VCaP (cell line): ENCODE data around the gene PDE10A.
"Not testable (repeated sequence)": the region's sequence is repeated elsewhere in the genome, so short reads cannot be mapped to it uniquely, and the experiment has no call there.

Experiments
- H3K27ac ChIP-seq: fragments of 450-650 bp; 2 replicates; pipeline ENCODE4 v1.5.1; 2017
- CTCF ChIP-seq: fragments of 450-650 bp; conservative IDR thresholded peaks from 2 replicates; pipeline ENCODE4 v1.5.1; 2017; ENCODE audit warnings: mild to moderate bottlenecking, moderate library complexity

Gene PDE10A

DNA sequence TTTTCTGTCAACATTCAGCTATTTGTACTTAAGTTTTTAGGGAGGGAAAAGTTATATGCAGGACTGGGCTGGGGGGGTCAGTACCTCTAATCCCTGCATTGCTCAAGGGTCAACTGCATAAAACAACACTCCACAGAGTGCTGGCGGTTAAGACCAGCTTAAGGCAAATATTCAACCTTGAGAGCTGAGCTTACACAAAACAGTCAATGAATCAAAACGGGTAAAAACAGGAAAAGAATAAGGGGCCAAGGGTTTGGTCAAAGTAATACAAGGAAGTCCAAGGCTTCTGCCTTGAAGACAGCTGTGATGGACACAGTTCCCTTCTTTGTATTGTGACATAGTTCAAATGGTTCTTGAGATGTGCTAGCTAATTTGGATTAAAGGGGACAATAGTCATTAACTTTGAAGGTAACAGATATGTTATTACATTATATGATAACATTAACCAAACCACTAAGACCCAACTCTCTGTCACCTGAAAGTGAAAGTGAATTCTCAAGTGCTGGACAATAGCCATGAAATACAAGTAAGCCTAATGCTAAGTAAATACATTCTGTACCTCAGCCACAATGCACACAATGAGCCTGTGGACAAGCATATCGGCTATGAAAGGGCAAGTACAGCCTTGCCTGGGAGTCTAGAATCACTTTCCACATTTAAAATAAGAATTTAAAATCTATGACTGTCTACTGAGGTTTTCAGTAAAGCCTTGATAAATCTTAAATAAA, 106.8 kb downstream of the PDE10A start:
- no peak for TF ChIP-seq CTCF
- H3K27ac ChIP-seq, result no peak overlapping the region

GRCh38 chr6:165554644-165555043, 108.4 kb downstream of the PDE10A start:
- H3K27ac ChIP-seq, result not testable (repeated sequence)

DNA sequence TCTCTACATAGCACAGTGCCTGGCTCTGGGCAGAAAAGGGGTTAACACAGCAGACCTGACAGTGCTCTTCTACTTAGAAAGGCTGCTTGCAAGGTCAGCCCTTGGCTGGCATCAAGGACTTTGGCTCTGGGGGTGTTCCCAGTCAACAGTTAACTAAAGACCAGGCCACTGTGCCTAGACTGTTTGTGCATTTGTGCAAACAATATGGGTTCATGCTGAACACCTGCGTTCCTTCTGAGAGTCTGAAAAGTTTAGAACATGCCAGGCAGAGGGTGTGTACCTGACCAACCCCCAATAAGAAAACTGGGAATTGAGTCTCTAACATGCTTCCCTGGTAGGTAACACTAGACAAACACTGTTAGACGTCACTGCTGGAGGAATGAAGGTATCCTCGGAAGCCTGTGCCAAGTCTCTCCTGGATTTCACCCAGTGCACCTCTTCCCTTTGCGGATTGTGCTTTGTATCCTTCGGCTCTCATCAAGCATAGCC, 110.7 kb downstream of the PDE10A start:
- TF ChIP-seq CTCF, result no peak
- no peak overlapping the region for H3K27ac ChIP-seq

DNA sequence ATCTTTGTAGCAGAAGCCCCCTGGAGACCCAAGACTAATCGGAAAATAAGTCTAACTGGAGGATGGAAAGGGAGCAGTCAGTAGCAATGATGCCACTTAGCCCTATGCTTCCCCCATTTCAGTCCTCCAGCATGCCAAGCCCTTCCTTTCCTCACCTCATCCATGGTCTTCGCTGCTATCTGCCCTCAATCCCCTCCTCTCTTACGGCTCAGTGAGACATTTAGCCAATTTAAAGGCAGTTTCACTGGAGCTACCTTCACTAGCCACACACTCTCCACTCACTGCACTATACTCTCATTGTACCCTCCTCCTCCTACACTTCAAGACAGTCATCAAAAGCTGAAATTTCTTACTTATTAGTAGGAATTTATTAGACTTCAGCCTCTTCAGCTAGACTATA, 111.2 kb downstream of the PDE10A start:
- no peak for TF ChIP-seq CTCF
- H3K27ac ChIP-seq, result no peak overlapping the region

DNA sequence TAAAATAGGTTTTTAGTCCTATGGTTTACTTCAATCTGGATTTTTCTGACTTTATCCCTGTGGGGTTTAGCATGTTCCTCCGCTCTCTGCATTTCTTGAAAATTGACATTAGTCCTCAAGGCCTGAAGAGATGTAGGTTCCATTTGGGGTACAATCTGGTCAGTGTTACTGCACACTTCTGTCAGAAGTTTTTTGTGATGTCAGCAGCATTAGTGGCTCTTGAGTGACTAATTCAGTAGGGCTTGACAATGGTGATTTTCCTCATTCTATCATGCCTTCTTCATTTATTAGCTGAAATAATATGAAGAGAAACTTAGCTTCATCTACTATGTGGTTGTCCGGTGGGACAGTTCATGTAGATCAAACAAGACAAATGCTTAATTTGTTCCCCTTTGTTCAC, 114.6 kb downstream of the PDE10A start:
- TF ChIP-seq CTCF, result no peak
- no peak overlapping the region for H3K27ac ChIP-seq

DNA sequence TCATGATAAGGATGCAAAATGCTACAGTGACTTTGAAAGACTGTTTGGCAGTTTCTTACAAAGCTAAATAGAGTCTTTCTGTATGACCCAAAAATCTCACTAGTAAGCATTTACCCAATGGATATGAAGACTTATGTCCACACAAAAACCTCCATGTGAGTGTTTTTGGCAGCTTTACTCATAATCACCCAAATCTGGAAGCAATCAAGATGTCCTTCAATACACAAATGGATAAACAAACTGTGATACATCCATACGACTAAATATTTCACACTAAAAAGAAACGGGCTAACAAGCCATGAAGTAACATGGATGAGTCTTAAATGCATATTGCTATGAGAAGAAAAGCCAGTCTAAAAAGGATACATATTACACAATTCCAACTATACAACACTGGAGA, 117.2 kb downstream of the PDE10A start:
- H3K27ac ChIP-seq, result no peak overlapping the region
- no peak for TF ChIP-seq CTCF

DNA sequence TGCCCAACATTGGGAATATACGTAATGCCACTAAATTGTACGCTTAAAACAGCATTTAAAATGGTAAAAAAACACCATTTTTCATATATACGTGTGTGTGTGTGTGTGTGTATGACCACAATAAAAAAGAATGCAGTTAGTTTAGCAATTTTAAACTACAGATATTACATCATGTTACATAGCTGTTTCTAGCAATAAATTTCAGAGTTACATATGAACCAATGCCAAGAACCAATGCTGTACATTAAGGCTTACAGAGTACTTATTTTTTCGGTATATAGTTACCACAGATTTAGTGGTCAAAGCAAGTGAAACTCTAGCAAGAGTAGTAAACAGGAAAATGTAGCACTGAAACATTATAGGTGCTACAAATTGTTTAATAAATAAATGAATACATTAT, 119.3 kb downstream of the PDE10A start:
- TF ChIP-seq CTCF, result no peak
- H3K27ac ChIP-seq, result no peak overlapping the region

GRCh38 chr6:165536911-165537310, 126.1 kb downstream of the PDE10A start:
- TF ChIP-seq CTCF, result no peak
- H3K27ac ChIP-seq, result no peak overlapping the region
